GM18951 (cell line): ENCODE data around the gene KRTAP5-3.

Experiments used
- POLR2A ChIP-seq: IDR thresholded peaks from 4 replicates; pipeline ENCODE4 v1.6.1; 2011; ENCODE audit warnings: mild to moderate bottlenecking; ENCODE audit not compliant: insufficient read length, insufficient read depth; ENCODE audit errors: extremely low read depth
- in situ Hi-C: fragments of 300-500 bp; cut with MboI; formaldehyde crosslinking; loops from one replicate; pipeline ENCODE4 v1.12.0; 2022; ENCODE audit warnings: low sequenced_read_pairs, mixed read lengths, inconsistent platforms; ENCODE audit not compliant: unreplicated experiment

KRTAP5-3 gene

DNA sequence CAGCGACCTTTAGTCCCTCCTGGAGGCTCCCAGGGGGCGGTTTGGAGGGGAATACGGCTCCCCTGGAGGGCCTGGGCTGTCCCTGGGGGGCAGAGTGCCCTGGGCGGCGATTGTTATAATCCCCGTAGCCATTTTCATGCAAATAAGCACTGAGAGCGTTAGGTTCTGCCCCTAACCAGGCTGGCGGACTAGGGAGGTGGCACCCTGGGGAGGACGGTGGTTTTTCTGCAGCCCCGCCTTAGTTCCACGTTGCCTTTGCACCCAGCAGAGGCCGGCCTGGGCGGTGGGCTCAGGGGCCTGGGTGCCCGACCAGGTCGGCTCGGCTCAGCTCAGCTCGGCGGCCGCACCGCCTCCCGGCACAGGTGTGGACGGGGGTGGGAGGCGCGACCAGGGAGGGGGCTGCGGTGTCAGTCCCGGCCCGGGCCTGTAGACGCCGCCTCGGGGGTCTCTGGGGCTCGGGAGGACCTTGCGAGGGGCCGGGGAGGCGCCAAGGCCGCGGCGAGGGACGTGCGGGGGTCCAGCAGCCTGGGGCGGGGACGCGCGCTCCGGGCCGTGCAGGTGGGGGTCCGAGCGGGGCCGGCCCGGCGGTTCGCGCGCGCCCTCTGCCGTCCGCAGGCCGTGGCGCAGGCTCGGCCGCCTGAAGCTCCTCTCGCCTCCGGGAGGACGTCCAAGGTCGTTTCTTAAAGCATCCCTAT, 33.9 kb downstream of the KRTAP5-3 start:
- no peak for TF ChIP-seq POLR2A
- in situ Hi-C loops, result no loop called here

- in situ Hi-C loops, result no loop called here
- no peak for TF ChIP-seq POLR2A
These were observed 34.4 kb downstream of the KRTAP5-3 start for GRCh38 chr11:1573903-1574237.

GRCh38 chr11:1573077-1573902, 35.0 kb downstream of the KRTAP5-3 start:
- no peak for TF ChIP-seq POLR2A
- in situ Hi-C loops, result no loop called here

GRCh38 chr11:1572197-1573076, 35.8 kb downstream of the KRTAP5-3 start, which contains the start of gene DUSP8:
Gene DUSP8, minus strand, starts transcription at chr11:1572271. Its CDS starts 6,445 bp downstream, at chr11:1565826.
- TF ChIP-seq POLR2A, result no peak
- in situ Hi-C loops, result no loop called here

- TF ChIP-seq POLR2A, result no peak
- in situ Hi-C loops, result no loop called here
These were observed 36.5 kb downstream of the KRTAP5-3 start for GRCh38 chr11:1571760-1572196.

DNA sequence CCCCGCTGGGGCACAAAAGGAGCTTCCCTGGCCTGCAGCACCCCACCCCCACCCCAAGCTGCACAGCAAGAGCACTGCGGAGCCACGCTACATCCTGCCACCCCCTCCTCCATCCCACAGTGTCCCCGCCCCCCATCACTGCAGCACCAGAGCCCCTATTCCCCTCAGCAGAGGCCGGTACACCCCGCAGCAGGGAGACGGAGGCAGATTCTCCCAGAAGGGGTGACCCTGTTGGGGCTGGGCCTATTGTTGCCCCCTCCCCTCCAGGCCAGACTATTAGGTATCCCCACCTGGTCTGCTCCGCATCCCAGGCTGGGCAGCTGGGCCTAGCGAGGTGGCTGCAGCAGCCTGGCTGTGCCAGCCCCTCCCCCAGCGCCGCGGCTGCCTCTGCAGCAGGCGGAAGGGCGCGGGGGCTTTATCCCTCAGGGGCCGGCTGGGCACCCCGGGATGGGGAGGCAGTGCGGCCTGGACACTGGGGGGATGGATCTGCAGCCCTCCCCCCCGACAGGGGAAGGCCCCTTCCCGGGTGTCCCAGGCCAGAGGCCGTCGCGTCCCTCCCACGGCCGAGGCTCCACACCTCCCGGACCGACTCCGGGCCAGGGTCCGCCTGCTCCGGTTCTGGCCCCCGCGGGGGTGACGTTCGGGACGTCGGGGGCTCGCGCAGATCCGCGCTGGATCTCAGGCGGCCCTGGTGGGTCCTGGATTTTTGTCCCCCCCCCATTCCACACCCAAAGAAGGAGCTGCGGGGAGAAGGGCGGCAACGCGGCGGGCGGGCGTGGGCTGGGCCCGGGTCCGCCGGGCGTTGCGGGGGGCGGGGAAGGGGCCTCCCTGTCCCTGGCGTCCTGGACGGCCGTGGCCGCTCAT, 37.1 kb downstream of the KRTAP5-3 start:
- in situ Hi-C loops, result no loop called here
- TF ChIP-seq POLR2A, result no peak

- in situ Hi-C loops, result no loop called here
These were observed 37.8 kb downstream of the KRTAP5-3 start for GRCh38 chr11:1570531-1570895.

DNA sequence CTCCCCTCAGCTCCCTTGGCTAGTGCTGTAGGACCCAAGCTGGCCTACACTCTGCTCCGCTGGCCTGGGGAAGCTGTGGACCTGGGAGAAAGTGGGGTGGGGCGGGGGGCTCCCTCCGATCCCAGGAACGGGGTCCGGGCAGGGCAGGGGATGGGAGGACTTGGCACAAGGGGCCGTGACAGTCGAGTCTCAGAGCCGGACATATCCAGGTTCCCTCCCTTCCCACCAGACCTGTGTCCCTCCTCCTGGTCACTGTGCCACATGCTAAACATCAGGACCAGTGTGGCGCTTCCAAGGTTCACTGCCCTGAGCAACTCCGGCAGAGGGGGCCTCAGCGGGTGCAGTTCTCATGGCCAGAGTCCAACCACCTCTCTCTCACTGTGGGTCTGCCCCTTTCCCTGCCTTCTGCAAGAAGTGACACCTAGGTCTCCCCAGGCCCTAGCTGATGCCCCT, 38.2 kb downstream of the KRTAP5-3 start:
- in situ Hi-C loops, result no loop called here
- TF ChIP-seq POLR2A, result no peak

More at GRCh38 chr11:1570531-1570895, 37.8 kb downstream of the KRTAP5-3 start:
- TF ChIP-seq POLR2A, result no peak

- in situ Hi-C loops, result no loop called here
- TF ChIP-seq POLR2A, result no peak
These were observed 38.9 kb downstream of the KRTAP5-3 start for GRCh38 chr11:1569251-1569780.

DNA sequence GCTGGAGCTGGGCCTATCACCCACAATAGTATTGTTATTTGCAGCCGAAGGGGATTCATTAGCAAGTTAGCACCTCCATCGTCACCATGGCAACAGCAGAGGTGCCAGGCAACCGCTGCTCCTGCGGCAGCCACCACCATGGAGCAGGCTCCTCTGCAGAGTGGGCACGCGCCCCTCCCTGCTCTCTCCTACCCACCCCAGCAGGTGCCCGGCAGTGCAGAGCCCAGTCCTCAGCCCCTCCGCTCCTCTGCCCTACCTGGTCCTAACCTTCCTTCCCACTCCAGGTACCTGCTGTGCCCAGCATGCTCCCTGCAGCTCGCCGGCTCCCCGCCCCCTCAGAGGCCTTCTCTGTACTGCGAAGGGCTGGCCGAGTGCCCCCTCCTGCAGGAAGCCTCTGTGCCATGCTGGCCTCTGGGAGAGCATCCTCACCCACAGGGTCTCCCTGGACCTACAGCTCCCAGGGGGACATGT, 39.8 kb downstream of the KRTAP5-3 start:
- in situ Hi-C loops, result no loop called here
- no peak for TF ChIP-seq POLR2A

- TF ChIP-seq POLR2A, result no peak
- in situ Hi-C loops, result no loop called here
These were observed 40.6 kb downstream of the KRTAP5-3 start for GRCh38 chr11:1567721-1568100.

- in situ Hi-C loops, result no loop called here
- TF ChIP-seq POLR2A, result no peak
These were observed 41.1 kb downstream of the KRTAP5-3 start for GRCh38 chr11:1567052-1567720.
